ENCODE data around the gene ADAMTS6.

GRCh38 chr5:65461490-65461889 lies 20.2 kb downstream of the ADAMTS6 start:
- TF ChIP-seq, protein P1, sequence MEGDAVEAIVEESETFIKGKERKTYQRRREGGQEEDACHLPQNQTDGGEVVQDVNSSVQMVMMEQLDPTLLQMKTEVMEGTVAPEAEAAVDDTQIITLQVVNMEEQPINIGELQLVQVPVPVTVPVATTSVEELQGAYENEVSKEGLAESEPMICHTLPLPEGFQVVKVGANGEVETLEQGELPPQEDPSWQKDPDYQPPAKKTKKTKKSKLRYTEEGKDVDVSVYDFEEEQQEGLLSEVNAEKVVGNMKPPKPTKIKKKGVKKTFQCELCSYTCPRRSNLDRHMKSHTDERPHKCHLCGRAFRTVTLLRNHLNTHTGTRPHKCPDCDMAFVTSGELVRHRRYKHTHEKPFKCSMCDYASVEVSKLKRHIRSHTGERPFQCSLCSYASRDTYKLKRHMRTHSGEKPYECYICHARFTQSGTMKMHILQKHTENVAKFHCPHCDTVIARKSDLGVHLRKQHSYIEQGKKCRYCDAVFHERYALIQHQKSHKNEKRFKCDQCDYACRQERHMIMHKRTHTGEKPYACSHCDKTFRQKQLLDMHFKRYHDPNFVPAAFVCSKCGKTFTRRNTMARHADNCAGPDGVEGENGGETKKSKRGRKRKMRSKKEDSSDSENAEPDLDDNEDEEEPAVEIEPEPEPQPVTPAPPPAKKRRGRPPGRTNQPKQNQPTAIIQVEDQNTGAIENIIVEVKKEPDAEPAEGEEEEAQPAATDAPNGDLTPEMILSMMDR (IDR thresholded peaks at IDR 0.05), result no peak
- no peak for TF ChIP-seq POLR2A (IDR thresholded peaks at IDR 0.05)

Measured in heart left ventricle (tissue), 13 donors.